ENCODE data around the gene QPRT. TPM values are rescaled to one million over a fixed set of nuclear protein-coding genes. Genes with fewer than 3 reads are reported as not detected.

Gene QPRT
- total and polyA plus RNA-seq, 2 of the 13 experiments (the other 11 are each of a cell fraction or from before 2014, with no cell fraction given), result 130 to 218 TPM

DNA sequence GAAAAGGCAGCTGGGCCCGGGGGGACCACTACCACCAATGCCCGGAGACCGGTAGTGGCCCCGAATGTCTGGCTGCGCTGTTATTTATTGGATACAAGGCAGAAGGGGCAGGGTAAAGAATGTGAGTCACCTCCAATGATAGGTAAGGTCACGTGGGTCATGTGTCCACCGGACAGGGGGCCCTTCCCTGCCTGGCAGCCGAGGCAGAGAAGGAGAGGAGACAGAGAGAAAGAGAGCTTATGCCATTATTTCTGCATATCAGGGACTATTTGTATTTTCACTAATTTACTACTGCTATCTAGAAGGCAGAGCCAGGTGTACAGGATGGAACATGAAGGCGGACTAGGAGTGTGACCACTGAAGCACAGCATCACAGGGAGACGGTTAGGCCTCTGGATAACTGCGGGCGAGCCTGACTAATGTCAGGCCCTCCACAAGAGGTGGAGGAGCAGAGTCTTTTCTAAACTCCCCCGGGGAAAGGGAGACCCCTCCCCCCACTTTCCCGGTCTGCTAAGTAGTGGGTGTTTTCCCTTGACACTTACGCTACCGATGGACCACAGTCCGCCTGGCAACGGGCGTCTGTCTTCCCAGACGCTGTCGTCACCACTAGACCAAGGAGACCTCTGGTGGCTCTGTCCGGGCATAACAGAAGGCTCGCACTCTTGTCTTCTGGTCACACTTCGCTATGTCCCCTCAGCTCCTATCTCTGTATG, 42.3 kb downstream of the QPRT start (continued):
- TF ChIP-seq ZFX (CRISPR knock-in tag; IDR thresholded peaks at IDR 0.05; ENCODE audit: low read depth) (peak; percentile 57), CREB1 (IDR thresholded peaks at IDR 0.05) (peak; percentile 48; the same call in 1 of the 2 replicates), CREB1 (CRISPR knock-in tag; IDR thresholded peaks at IDR 0.05) (peak; percentile 82), ZFY (CRISPR knock-in tag; IDR thresholded peaks at IDR 0.05) (peak; percentile 66), MED1 (CRISPR knock-in tag; IDR thresholded peaks at IDR 0.05) (0 out of 2 replicates have a peak, but pooled peaks have one; percentile 18)

DNA sequence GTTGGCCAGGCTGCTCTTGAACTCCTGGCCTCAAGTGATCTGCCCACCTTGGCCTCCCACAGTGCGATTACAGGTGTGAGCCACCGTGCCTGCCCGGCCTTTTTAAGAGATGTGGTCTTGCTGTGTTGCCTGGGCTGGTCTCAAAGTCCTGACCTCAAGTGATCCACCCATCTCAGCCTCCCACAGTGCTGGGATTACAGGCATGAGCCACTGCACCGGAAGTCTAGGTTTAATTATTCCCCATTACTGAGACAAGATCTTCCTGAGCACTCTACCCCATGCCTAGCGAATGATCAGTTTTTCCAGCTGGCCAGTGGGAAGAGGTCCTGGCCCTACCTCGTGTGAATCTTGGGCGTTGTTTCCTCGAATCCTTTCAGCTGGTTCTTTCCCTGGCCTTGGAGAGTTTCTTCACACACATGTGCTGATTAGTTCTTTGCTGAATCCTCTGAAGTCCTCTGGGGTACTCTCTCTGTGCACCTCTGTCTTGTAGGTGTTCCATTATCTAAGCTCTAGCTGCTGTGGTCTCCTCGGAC, 47.9 kb downstream of the QPRT start:
- Histone ChIP-seq H3K9me3 (ENCODE audit: low read length) (no peaks in the 10 kb centered on the region), H3K4me1 (ENCODE audit: insufficient read depth, low read length) (peaks cover 29% of the 10 kb centered on the region), H3K9ac (ENCODE audit: insufficient read depth, low read depth, low read length) (no peak overlapping the region), H3K79me2 (ENCODE audit: insufficient read depth, low read length) (no peaks in the 10 kb centered on the region), H3K27ac (ENCODE audit: extremely low read length, insufficient read depth, low read length) (no peak overlapping the region), H3K4me2 (ENCODE audit: low read depth, low read length) (0 out of 2 replicates have a peak overlapping the region, but pooled peaks have one; percentile 3), H3K4me3 (replicated peaks in 1 of 3; ENCODE audit: insufficient read depth in 1 of 3, low read depth in 2 of 3, low read length in 3 of 3) (no peak overlapping the region), H4K20me1 (ENCODE audit: insufficient read depth, low read length) (no peaks in the 10 kb centered on the region), H2AFZ (ENCODE audit: low read length) (no peak overlapping the region), H3K36me3 (replicated peaks in 1 of 2; ENCODE audit: control insufficient read depth in 1 of 2, insufficient read depth in 2 of 2, low read length in 2 of 2) (no peaks in the 10 kb centered on the region), H3K27me3 (ENCODE audit: control insufficient read depth in 1 of 2, insufficient read depth in 2 of 2, low read length in 2 of 2) (peaks cover 0 to 5% of the 10 kb centered on the region in 2 experiments; a peak in 2 of 5 replicates)
- intact Hi-C loops (cut with micrococcal nuclease; ENCODE audit: unreplicated experiment), result no loop called here
- ATAC-seq, result no peak; the same call in 2 of the 3 replicates
- WGBS (ENCODE audit: low lambda C conversion rate), result 42% methylated on average over 9 of the region's 9 CpGs
- in situ Hi-C loops (cut with HindIII; ENCODE audit: extremely low pct_ligation_motif_present, low pct_unique_long_range_greater_than_20kb), result no loop called here
- no peak for FAIRE-seq
- CTCF ChIA-PET (ENCODE audit: low intra/inter-chr PET ratio, low total read pairs), result no interaction called here
- no peak for TF ChIP-seq ZFP36L2 (CRISPR knock-in tag; IDR thresholded peaks at IDR 0.05)
- TF ChIP-seq, protein P1, sequence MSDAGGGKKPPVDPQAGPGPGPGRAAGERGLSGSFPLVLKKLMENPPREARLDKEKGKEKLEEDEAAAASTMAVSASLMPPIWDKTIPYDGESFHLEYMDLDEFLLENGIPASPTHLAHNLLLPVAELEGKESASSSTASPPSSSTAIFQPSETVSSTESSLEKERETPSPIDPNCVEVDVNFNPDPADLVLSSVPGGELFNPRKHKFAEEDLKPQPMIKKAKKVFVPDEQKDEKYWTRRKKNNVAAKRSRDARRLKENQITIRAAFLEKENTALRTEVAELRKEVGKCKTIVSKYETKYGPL (CRISPR knock-in tag; IDR thresholded peaks at IDR 0.05), result no peak
- no peak for TF ChIP-seq MIER3 (CRISPR knock-in tag; IDR thresholded peaks at IDR 0.05; ENCODE audit: borderline replicate concordance)
- no peak for TF ChIP-seq GABPA (IDR thresholded peaks at IDR 0.05; ENCODE audit: low read depth, low read length)
- peak; percentile 56 for TF ChIP-seq GABPA (CRISPR knock-in tag; IDR thresholded peaks at IDR 0.05; ENCODE audit: low read depth)
- TF ChIP-seq ZNF296 (CRISPR knock-in tag; conservative IDR thresholded peaks at IDR 0.05), result no peak
- no peak for TF ChIP-seq NFYC (CRISPR knock-in tag; IDR thresholded peaks at IDR 0.05)
- TF ChIP-seq, protein P2, sequence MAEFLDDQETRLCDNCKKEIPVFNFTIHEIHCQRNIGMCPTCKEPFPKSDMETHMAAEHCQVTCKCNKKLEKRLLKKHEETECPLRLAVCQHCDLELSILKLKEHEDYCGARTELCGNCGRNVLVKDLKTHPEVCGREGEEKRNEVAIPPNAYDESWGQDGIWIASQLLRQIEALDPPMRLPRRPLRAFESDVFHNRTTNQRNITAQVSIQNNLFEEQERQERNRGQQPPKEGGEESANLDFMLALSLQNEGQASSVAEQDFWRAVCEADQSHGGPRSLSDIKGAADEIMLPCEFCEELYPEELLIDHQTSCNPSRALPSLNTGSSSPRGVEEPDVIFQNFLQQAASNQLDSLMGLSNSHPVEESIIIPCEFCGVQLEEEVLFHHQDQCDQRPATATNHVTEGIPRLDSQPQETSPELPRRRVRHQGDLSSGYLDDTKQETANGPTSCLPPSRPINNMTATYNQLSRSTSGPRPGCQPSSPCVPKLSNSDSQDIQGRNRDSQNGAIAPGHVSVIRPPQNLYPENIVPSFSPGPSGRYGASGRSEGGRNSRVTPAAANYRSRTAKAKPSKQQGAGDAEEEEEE (CRISPR knock-in tag; IDR thresholded peaks at IDR 0.05; ENCODE audit: borderline replicate concordance), result no peak
- TF ChIP-seq, protein P3, sequence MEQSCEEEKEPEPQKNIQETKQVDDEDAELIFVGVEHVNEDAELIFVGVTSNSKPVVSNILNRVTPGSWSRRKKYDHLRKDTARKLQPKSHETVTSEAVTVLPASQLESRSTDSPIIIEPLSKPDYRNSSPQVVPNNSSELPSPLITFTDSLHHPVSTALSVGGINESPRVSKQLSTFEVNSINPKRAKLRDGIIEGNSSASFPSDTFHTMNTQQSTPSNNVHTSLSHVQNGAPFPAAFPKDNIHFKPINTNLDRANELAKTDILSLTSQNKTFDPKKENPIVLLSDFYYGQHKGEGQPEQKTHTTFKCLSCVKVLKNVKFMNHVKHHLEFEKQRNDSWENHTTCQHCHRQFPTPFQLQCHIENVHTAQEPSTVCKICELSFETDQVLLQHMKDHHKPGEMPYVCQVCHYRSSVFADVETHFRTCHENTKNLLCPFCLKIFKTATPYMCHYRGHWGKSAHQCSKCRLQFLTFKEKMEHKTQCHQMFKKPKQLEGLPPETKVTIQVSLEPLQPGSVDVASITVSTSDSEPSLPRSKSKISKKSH (CRISPR knock-in tag; IDR thresholded peaks at IDR 0.05; ENCODE audit: borderline replicate concordance), result no peak
- TF ChIP-seq, protein P4, sequence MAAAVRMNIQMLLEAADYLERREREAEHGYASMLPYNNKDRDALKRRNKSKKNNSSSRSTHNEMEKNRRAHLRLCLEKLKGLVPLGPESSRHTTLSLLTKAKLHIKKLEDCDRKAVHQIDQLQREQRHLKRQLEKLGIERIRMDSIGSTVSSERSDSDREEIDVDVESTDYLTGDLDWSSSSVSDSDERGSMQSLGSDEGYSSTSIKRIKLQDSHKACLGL (CRISPR knock-in tag; IDR thresholded peaks at IDR 0.05), result no peak
- TF ChIP-seq MTF1 (CRISPR knock-in tag; IDR thresholded peaks at IDR 0.05), result no peak
- peak; percentile 20; the same call in 1 of the 2 replicates for TF ChIP-seq GABPB1 (CRISPR knock-in tag; IDR thresholded peaks at IDR 0.05)
- no peak for TF ChIP-seq HOXA3 (CRISPR knock-in tag; IDR thresholded peaks at IDR 0.05)
- BruUV-seq (replicated peaks), result no TSS peak
- POLR2A ChIA-PET, result no interaction called here
- no peak for DNase-seq (ENCODE audit: low spot score)
